ENCODE results near the gene KCNK1. TPM values are rescaled to one million over a fixed set of nuclear protein-coding genes. Genes with fewer than 3 reads are reported as not detected.

Gene KCNK1
- total RNA-seq, 1 experiment from 2014 or later = 13.3 TPM

DNA sequence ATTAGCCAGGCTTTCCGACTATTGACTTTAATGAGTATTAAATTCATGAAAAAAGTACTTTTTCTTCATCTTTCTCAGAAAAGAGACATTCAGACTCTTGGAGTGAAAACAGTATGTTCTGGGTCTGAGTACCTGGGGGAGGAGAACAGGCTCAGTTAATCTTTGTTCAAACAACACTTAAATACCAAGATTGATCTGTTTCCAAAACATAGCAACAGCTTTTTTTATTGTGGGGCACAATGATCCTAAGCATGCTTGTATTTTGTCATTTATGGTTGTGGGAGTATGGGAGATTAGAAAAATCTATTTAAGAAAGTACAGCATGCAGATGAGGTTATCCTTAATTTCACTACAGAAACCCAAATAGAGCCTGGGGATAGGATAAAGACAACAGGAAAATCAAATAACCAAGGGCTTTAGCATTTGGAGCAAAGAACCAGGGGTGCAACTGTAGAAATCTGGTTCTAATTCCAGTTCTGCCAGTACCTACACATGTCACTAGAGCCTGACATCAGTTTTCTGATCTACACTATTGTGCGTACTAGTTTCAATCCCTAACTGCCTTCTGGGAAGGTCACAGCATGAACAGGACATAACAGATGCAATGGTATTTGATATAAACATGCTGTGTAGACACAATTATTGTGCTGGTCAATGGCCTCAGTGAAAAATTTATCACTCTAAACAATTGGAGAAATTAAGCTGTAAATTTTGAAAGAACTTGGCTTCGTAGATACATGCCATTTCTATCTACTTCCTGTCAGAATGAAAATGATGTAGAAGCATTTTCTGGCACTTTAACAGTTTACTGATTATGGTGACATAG, 91.2 kb downstream of the KCNK1 start:
- Mint-ChIP-seq H3K4me3 (no peak overlapping the region), H3K27ac (no peak overlapping the region), H3K9me3 (peaks cover 14% of the 10 kb centered on the region), H3K36me3 (peaks cover 5% of the 10 kb centered on the region), H3K27me3 (ENCODE audit: low read depth) (no peaks in the 10 kb centered on the region; the same call in 1 of the 2 replicates), H3K4me1 (peaks cover 16% of the 10 kb centered on the region)
- CTCF ChIA-PET = no interaction called here
- ATAC-seq (no peak), DNase-seq (ENCODE audit: low spot score) (no peak)
- TF ChIP-seq ZNF281 (CRISPR knock-in tag; IDR thresholded peaks at IDR 0.05) (no peak), ATF6 (CRISPR knock-in tag; IDR thresholded peaks at IDR 0.05) (no peak), ZNF671 (CRISPR knock-in tag; IDR thresholded peaks at IDR 0.05) (no peak), ZNF396 (CRISPR knock-in tag; IDR thresholded peaks at IDR 0.05; ENCODE audit: borderline replicate concordance) (no peak), ZNF416 (CRISPR knock-in tag; IDR thresholded peaks at IDR 0.05) (no peak), FOXP1 (CRISPR knock-in tag; IDR thresholded peaks at IDR 0.05; ENCODE audit: borderline replicate concordance) (no peak), TP53 (CRISPR knock-in tag; IDR thresholded peaks at IDR 0.05) (no peak), ATF1 (CRISPR knock-in tag; IDR thresholded peaks at IDR 0.05) (no peak), CREM (CRISPR knock-in tag; IDR thresholded peaks at IDR 0.05) (no peak), GRHL2 (CRISPR knock-in tag; IDR thresholded peaks at IDR 0.05; ENCODE audit: insufficient replicate concordance, severe bottlenecking) (no peak), E2F5 (CRISPR knock-in tag; IDR thresholded peaks at IDR 0.05) (no peak), FOXJ3 (CRISPR knock-in tag; IDR thresholded peaks at IDR 0.05; ENCODE audit: borderline replicate concordance) (no peak), ELF4 (CRISPR knock-in tag; IDR thresholded peaks at IDR 0.05; ENCODE audit: low read depth) (no peak), ARID4B (CRISPR knock-in tag; IDR thresholded peaks at IDR 0.05; ENCODE audit: borderline replicate concordance) (no peak), ZBTB43 (CRISPR knock-in tag; IDR thresholded peaks at IDR 0.05) (no peak), TEAD4 (CRISPR knock-in tag; IDR thresholded peaks at IDR 0.05) (no peak), RORB (CRISPR knock-in tag; IDR thresholded peaks at IDR 0.05) (no peak)
- TF ChIP-seq, protein P1, sequence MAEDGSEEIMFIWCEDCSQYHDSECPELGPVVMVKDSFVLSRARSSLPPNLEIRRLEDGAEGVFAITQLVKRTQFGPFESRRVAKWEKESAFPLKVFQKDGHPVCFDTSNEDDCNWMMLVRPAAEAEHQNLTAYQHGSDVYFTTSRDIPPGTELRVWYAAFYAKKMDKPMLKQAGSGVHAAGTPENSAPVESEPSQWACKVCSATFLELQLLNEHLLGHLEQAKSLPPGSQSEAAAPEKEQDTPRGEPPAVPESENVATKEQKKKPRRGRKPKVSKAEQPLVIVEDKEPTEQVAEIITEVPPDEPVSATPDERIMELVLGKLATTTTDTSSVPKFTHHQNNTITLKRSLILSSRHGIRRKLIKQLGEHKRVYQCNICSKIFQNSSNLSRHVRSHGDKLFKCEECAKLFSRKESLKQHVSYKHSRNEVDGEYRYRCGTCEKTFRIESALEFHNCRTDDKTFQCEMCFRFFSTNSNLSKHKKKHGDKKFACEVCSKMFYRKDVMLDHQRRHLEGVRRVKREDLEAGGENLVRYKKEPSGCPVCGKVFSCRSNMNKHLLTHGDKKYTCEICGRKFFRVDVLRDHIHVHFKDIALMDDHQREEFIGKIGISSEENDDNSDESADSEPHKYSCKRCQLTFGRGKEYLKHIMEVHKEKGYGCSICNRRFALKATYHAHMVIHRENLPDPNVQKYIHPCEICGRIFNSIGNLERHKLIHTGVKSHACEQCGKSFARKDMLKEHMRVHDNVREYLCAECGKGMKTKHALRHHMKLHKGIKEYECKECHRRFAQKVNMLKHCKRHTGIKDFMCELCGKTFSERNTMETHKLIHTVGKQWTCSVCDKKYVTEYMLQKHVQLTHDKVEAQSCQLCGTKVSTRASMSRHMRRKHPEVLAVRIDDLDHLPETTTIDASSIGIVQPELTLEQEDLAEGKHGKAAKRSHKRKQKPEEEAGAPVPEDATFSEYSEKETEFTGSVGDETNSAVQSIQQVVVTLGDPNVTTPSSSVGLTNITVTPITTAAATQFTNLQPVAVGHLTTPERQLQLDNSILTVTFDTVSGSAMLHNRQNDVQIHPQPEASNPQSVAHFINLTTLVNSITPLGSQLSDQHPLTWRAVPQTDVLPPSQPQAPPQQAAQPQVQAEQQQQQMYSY (CRISPR knock-in tag; IDR thresholded peaks at IDR 0.05) = no peak
- POLR2A ChIA-PET = no interaction called here
